ENCODE measurements around the gene BAG1. TPM values are rescaled to one million over a fixed set of nuclear protein-coding genes. Genes with fewer than 3 reads are reported as not detected.

The BAG1 gene
- total and polyA plus RNA-seq, 2 of the 13 experiments (the other 11 are each of a cell fraction or from before 2014, with no cell fraction given), result 23.1 to 59.5 TPM

GRCh38 chr9:33257276-33257675, 7.2 kb downstream of the BAG1 start:
- in situ Hi-C loops (cut with HindIII; ENCODE audit: extremely low pct_ligation_motif_present, low pct_unique_long_range_greater_than_20kb) (no loop called here), intact Hi-C loops (cut with micrococcal nuclease; ENCODE audit: unreplicated experiment) (no loop called here)
- Histone ChIP-seq H3K9ac (ENCODE audit: insufficient read depth, low read depth, low read length) (no peak overlapping the region), H3K4me1 (ENCODE audit: insufficient read depth, low read length) (peaks cover 1% of the 10 kb centered on the region; the same call in 1 of the 2 replicates), H4K20me1 (ENCODE audit: insufficient read depth, low read length) (no peaks in the 10 kb centered on the region; the same call in 1 of the 2 replicates), H3K79me2 (ENCODE audit: insufficient read depth, low read length) (peaks cover 7% of the 10 kb centered on the region), H3K27me3 (ENCODE audit: control insufficient read depth in 1 of 2, insufficient read depth in 2 of 2, low read length in 2 of 2) (no peaks in the 10 kb centered on the region), H2AFZ (ENCODE audit: low read length) (no peak overlapping the region), H3K27ac (ENCODE audit: extremely low read length, insufficient read depth, low read length) (no peak overlapping the region), H3K4me3 (replicated peaks in 1 of 3; ENCODE audit: insufficient read depth in 1 of 3, low read depth in 2 of 3, low read length in 3 of 3) (no peak overlapping the region), H3K9me3 (ENCODE audit: low read length) (no peaks in the 10 kb centered on the region), H3K4me2 (ENCODE audit: low read depth, low read length) (no peak overlapping the region), H3K36me3 (replicated peaks in 1 of 2; ENCODE audit: control insufficient read depth in 1 of 2, insufficient read depth in 2 of 2, low read length in 2 of 2) (peaks cover 34 to 90% of the 10 kb centered on the region in 2 experiments)
- no peak for FAIRE-seq
- ChIA-PET CTCF (ENCODE audit: low intra/inter-chr PET ratio, low total read pairs) (no interaction called here), POLR2A (no interaction called here)
- DNase-seq (ENCODE audit: low spot score), result no peak
- no peak for ATAC-seq
- BruUV-seq (replicated peaks), result no TSS peak
- 96% methylated on average over 4 of the region's 4 CpGs for WGBS (ENCODE audit: low lambda C conversion rate)
- TF ChIP-seq ARNTL (CRISPR knock-in tag; IDR thresholded peaks at IDR 0.05) (no peak), BRF2 (CRISPR knock-in tag; IDR thresholded peaks at IDR 0.05) (no peak), ZNF251 (CRISPR knock-in tag; IDR thresholded peaks at IDR 0.05) (no peak), ZNF276 (CRISPR knock-in tag; IDR thresholded peaks at IDR 0.05; ENCODE audit: low read depth) (no peak), ZNF253 (CRISPR knock-in tag; IDR thresholded peaks at IDR 0.05; ENCODE audit: borderline replicate concordance) (no peak), ZNF160 (CRISPR knock-in tag; IDR thresholded peaks at IDR 0.05) (no peak), ZNF678 (CRISPR knock-in tag; IDR thresholded peaks at IDR 0.05) (no peak), SRF (IDR thresholded peaks at IDR 0.05; ENCODE audit: low read depth, low read length) (no peak), ZNF570 (CRISPR knock-in tag; IDR thresholded peaks at IDR 0.05; ENCODE audit: borderline replicate concordance) (no peak), CHCHD3 (CRISPR knock-in tag; IDR thresholded peaks at IDR 0.05) (no peak), ELF1 (CRISPR knock-in tag; IDR thresholded peaks at IDR 0.05) (no peak), ZNF609 (CRISPR knock-in tag; IDR thresholded peaks at IDR 0.05; ENCODE audit: borderline replicate concordance) (no peak), SMAD9 (CRISPR knock-in tag; IDR thresholded peaks at IDR 0.05) (no peak), FOXP4 (CRISPR knock-in tag; IDR thresholded peaks at IDR 0.05) (no peak), CBFB (CRISPR knock-in tag; IDR thresholded peaks at IDR 0.05) (no peak)

Data from HepG2 (cell line).